HepG2 (cell line): Measurements from ENCODE around the gene DRD1. TPM values are rescaled to one million over a fixed set of nuclear protein-coding genes. Genes with fewer than 3 reads are reported as not detected.

Experiments
- ATF7 ChIP-seq, 2 experiments: fragments of 450-650 bp in 1 of 2; sonication (generic) in 1 of 2; formaldehyde crosslinking in 1 of 2; IDR thresholded peaks; 2 replicates each; pipeline versions ENCODE4 v1.4.0 to v1.6.1; 2016 to 2020; ENCODE audit warnings: antibody characterized with exemption in 1 of 2, mild to moderate bottlenecking in 1 of 2, missing genetic modification reagents in 1 of 2
- CEBPG ChIP-seq: IDR thresholded peaks from 2 replicates; pipeline ENCODE4 v1.6.1; 2016
- FOXA1 ChIP-seq, 2 experiments: fragments of 450-650 bp in 1 of 2; sonication (generic) in 1 of 2; formaldehyde crosslinking in 1 of 2; IDR thresholded peaks; 2 replicates each; pipeline versions ENCODE4 v1.4.0 to v1.6.1; 2016 to 2020; ENCODE audit warnings: missing genetic modification reagents in 1 of 2
- HNRNPUL1 ChIP-seq: fragments of 200-400 bp; formaldehyde crosslinking; IDR thresholded peaks from 2 replicates; pipeline ENCODE4 v1.6.1; 2017; ENCODE audit warnings: low read depth, mild to moderate bottlenecking, low read length, moderate library complexity
- HOXD1 ChIP-seq: sonication (generic); formaldehyde crosslinking; IDR thresholded peaks from 2 replicates; pipeline ENCODE4 v1.5.0; 2020; ENCODE audit warnings: missing genetic modification reagents
- MTF2 ChIP-seq: sonication (generic); formaldehyde crosslinking; IDR thresholded peaks from 2 replicates; pipeline ENCODE4 v1.5.0; 2020; ENCODE audit warnings: missing genetic modification reagents, borderline replicate concordance
- NBN ChIP-seq: fragments of 450-650 bp; conservative IDR thresholded peaks from 2 replicates; pipeline ENCODE4 v1.6.1; 2017
- POGZ ChIP-seq: sonication (generic); formaldehyde crosslinking; IDR thresholded peaks from 2 replicates; pipeline ENCODE4 v1.4.0; 2020; ENCODE audit warnings: mild to moderate bottlenecking, missing genetic modification reagents
- SATB2 ChIP-seq: sonication (generic); formaldehyde crosslinking; IDR thresholded peaks from 2 replicates; pipeline ENCODE4 v1.5.0; 2020; ENCODE audit warnings: missing genetic modification reagents
- ZFAT ChIP-seq: sonication (generic); formaldehyde crosslinking; conservative IDR thresholded peaks from 2 replicates; pipeline ENCODE4 v1.8.1; 2023; ENCODE audit warnings: missing genetic modification reagents, inconsistent platforms
- polyA plus RNA-seq, 8 experiments: library from polyadenylated mRNA; depleted of rRNA in 3 of 8; stranded (reverse) in 7 of 8; unstranded in 1 of 8; fragments of >200 nt; fragmentation: Illumina TruSeq in 4 of 8; extraction: Trizol in 4 of 8; gene quantifications; 2 replicates each; pipeline versions ENCODE4 v1.2.1 to v1.2.3, GENCODE V29; 2011 to 2016; ENCODE audit warnings: low read depth in 4 of 8, missing spikeins in 1 of 8, mixed read lengths in 1 of 8; ENCODE audit not compliant: insufficient read depth in 1 of 8
- total RNA-seq, 5 experiments: library from RNA; depleted of rRNA; stranded (reverse); fragments of >200 nt; fragmentation: Illumina TruSeq; extraction: Trizol; gene quantifications; 2 replicates each; pipeline ENCODE4 v1.2.3, GENCODE V29; 2016; ENCODE audit warnings: low read depth in 1 of 5
- TF ChIP-seq, protein P1 (sequence below): sonication (generic); formaldehyde crosslinking; IDR thresholded peaks from 2 replicates; pipeline ENCODE4 v1.5.0; 2020; ENCODE audit warnings: missing genetic modification reagents, mild to moderate bottlenecking, borderline replicate concordance
- TF ChIP-seq, protein P2 (sequence below): sonication (generic); formaldehyde crosslinking; IDR thresholded peaks from 2 replicates; pipeline ENCODE4 v1.4.0; 2020; ENCODE audit warnings: mild to moderate bottlenecking, missing genetic modification reagents
- TF ChIP-seq, protein P3 (sequence below): sonication (generic); formaldehyde crosslinking; IDR thresholded peaks from 2 replicates; pipeline ENCODE4 v1.4.0; 2020; ENCODE audit warnings: missing genetic modification reagents, borderline replicate concordance
- TF ChIP-seq, protein P4 (sequence below): sonication (generic); formaldehyde crosslinking; IDR thresholded peaks from 2 replicates; pipeline ENCODE4 v1.4.0; 2020; ENCODE audit warnings: missing genetic modification reagents

DRD1 gene
- total and polyA plus RNA-seq, 2 of the 13 experiments (the other 11 are each of a cell fraction or from before 2014, with no cell fraction given) = not detected

DNA sequence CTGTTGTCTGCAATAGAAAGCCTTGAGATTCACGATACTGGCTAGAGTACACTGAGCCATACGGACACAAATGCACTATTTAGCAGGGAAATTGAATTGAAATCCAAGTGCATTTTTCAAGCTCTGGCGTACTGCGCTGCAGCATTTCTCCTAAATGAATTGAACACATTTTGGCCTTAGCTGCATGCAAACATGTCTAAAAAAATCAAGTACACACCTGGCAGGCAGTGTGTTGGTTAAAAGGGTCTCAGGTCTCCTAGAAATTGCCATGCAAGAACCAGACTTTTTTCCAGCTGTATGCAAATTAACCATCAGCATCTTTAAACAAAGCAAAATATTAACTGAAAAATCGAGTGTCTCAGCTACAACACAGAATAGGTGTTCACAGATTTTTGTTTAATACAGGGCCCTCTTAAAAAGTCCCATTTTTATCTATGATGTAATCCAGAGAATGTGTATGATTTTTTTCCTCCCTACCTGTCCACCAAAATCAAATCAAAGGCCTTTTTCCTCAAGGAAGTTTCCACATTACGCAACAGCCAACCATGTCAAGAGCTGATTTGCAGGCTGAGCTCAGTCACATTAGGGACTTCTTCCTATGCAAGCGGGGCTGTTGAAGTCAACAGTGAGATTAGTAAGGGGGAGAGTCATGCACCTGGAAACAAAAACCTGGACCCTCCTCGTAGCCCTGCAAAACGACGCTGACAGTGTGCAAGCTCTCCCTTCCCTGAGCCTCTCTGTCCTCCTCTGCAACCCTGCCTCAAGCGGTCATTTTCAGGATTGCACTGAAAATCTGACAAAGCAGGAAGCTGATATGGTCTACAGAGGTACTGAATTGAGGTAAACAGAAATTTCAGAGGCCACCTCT lies 20.3 kb upstream of the DRD1 start (continued):
- TF ChIP-seq, protein P1, sequence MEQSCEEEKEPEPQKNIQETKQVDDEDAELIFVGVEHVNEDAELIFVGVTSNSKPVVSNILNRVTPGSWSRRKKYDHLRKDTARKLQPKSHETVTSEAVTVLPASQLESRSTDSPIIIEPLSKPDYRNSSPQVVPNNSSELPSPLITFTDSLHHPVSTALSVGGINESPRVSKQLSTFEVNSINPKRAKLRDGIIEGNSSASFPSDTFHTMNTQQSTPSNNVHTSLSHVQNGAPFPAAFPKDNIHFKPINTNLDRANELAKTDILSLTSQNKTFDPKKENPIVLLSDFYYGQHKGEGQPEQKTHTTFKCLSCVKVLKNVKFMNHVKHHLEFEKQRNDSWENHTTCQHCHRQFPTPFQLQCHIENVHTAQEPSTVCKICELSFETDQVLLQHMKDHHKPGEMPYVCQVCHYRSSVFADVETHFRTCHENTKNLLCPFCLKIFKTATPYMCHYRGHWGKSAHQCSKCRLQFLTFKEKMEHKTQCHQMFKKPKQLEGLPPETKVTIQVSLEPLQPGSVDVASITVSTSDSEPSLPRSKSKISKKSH (CRISPR knock-in tag) = no peak
- TF ChIP-seq NBN = no peak
- TF ChIP-seq HOXD1 (CRISPR knock-in tag) = no peak
- no peak for TF ChIP-seq MTF2 (CRISPR knock-in tag)
- TF ChIP-seq POGZ (CRISPR knock-in tag) = no peak
- TF ChIP-seq HNRNPUL1 = no peak
- peak; percentile 74 for TF ChIP-seq CEBPG
- TF ChIP-seq, protein P2, sequence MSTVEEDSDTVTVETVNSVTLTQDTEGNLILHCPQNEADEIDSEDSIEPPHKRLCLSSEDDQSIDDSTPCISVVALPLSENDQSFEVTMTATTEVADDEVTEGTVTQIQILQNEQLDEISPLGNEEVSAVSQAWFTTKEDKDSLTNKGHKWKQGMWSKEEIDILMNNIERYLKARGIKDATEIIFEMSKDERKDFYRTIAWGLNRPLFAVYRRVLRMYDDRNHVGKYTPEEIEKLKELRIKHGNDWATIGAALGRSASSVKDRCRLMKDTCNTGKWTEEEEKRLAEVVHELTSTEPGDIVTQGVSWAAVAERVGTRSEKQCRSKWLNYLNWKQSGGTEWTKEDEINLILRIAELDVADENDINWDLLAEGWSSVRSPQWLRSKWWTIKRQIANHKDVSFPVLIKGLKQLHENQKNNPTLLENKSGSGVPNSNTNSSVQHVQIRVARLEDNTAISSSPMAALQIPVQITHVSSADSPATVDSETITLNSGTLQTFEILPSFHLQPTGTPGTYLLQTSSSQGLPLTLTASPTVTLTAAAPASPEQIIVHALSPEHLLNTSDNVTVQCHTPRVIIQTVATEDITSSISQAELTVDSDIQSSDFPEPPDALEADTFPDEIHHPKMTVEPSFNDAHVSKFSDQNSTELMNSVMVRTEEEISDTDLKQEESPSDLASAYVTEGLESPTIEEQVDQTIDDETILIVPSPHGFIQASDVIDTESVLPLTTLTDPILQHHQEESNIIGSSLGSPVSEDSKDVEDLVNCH (CRISPR knock-in tag) = no peak
- no peak for TF ChIP-seq ZFAT (CRISPR knock-in tag)
- TF ChIP-seq, protein P3, sequence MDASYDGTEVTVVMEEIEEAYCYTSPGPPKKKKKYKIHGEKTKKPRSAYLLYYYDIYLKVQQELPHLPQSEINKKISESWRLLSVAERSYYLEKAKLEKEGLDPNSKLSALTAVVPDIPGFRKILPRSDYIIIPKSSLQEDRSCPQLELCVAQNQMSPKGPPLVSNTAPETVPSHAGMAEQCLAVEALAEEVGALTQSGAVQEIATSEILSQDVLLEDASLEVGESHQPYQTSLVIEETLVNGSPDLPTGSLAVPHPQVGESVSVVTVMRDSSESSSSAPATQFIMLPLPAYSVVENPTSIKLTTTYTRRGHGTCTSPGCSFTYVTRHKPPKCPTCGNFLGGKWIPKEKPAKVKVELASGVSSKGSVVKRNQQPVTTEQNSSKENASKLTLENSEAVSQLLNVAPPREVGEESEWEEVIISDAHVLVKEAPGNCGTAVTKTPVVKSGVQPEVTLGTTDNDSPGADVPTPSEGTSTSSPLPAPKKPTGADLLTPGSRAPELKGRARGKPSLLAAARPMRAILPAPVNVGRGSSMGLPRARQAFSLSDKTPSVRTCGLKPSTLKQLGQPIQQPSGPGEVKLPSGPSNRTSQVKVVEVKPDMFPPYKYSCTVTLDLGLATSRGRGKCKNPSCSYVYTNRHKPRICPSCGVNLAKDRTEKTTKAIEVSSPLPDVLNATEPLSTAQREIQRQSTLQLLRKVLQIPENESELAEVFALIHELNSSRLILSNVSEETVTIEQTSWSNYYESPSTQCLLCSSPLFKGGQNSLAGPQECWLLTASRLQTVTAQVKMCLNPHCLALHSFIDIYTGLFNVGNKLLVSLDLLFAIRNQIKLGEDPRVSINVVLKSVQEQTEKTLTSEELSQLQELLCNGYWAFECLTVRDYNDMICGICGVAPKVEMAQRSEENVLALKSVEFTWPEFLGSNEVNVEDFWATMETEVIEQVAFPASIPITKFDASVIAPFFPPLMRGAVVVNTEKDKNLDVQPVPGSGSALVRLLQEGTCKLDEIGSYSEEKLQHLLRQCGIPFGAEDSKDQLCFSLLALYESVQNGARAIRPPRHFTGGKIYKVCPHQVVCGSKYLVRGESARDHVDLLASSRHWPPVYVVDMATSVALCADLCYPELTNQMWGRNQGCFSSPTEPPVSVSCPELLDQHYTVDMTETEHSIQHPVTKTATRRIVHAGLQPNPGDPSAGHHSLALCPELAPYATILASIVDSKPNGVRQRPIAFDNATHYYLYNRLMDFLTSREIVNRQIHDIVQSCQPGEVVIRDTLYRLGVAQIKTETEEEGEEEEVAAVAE (CRISPR knock-in tag) = no peak
- no peak for TF ChIP-seq FOXA1 (IDR thresholded peaks at IDR 0.05)
- TF ChIP-seq FOXA1 (CRISPR knock-in tag; IDR thresholded peaks at IDR 0.05) = no peak
- no peak for TF ChIP-seq SATB2 (CRISPR knock-in tag)
- TF ChIP-seq, protein P4, sequence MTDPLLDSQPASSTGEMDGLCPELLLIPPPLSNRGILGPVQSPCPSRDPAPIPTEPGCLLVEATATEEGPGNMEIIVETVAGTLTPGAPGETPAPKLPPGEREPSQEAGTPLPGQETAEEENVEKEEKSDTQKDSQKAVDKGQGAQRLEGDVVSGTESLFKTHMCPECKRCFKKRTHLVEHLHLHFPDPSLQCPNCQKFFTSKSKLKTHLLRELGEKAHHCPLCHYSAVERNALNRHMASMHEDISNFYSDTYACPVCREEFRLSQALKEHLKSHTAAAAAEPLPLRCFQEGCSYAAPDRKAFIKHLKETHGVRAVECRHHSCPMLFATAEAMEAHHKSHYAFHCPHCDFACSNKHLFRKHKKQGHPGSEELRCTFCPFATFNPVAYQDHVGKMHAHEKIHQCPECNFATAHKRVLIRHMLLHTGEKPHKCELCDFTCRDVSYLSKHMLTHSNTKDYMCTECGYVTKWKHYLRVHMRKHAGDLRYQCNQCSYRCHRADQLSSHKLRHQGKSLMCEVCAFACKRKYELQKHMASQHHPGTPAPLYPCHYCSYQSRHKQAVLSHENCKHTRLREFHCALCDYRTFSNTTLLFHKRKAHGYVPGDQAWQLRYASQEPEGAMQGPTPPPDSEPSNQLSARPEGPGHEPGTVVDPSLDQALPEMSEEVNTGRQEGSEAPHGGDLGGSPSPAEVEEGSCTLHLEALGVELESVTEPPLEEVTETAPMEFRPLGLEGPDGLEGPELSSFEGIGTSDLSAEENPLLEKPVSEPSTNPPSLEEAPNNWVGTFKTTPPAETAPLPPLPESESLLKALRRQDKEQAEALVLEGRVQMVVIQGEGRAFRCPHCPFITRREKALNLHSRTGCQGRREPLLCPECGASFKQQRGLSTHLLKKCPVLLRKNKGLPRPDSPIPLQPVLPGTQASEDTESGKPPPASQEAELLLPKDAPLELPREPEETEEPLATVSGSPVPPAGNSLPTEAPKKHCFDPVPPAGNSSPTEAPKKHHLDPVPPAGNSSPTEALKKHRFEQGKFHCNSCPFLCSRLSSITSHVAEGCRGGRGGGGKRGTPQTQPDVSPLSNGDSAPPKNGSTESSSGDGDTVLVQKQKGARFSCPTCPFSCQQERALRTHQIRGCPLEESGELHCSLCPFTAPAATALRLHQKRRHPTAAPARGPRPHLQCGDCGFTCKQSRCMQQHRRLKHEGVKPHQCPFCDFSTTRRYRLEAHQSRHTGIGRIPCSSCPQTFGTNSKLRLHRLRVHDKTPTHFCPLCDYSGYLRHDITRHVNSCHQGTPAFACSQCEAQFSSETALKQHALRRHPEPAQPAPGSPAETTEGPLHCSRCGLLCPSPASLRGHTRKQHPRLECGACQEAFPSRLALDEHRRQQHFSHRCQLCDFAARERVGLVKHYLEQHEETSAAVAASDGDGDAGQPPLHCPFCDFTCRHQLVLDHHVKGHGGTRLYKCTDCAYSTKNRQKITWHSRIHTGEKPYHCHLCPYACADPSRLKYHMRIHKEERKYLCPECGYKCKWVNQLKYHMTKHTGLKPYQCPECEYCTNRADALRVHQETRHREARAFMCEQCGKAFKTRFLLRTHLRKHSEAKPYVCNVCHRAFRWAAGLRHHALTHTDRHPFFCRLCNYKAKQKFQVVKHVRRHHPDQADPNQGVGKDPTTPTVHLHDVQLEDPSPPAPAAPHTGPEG (CRISPR knock-in tag) = no peak
- peak; percentile 21; the same call in 1 of the 2 replicates for TF ChIP-seq ATF7 (IDR thresholded peaks at IDR 0.05)
- TF ChIP-seq ATF7 (CRISPR knock-in tag; IDR thresholded peaks at IDR 0.05) = no peak
